ENCODE data around the gene TAF4B.

DNA sequence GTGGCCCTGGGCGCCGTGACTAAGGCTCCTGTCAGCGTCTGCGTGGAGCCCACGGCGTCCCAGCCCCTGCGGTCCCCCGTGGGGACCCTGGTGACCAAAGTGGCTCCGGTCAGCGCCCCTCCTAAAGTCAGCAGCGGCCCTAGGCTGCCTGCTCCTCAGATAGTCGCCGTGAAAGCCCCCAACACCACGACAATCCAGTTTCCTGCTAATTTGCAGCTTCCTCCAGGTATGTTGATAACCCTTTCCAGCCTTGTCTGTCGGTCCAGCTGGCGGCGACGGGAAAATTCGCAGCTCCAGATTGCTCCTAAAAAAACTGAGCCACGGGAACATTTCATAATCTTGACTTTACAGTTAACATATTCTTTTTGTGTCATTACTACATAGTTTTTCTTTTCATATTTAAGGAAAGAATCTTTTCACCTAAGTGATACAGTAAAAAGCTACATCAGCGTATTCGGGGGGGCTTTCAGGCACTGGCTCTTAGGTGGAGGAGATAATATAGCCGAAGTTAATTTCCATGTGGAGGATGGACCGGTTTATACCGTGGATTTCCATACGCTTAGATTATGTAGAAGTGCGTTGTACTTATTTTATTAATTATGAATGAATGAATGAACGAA lies 916 bp downstream of the TAF4B start:
- TF ChIP-seq POLR2A (IDR thresholded peaks at IDR 0.05; ENCODE audit: low read depth, low read length): no peak
- no peak for TF ChIP-seq POLR2AphosphoS5 (IDR thresholded peaks at IDR 0.05; ENCODE audit: low read depth, low read length)

Measured in GM12892 (cell line).